ENCODE data around the gene FA2H.
A peak's percentile ranks its signal among the peaks of the same experiment; 100 is the strongest.

Gene FA2H

GRCh38 chr16:74698222-74698621 is 76.4 kb downstream of the FA2H start:
- no peaks in the 10 kb centered on the region for H3K9me3 ChIP-seq
- no peak for TF ChIP-seq CTCF (IDR thresholded peaks at IDR 0.05)
- intact Hi-C loops (cut with DNase I; ENCODE audit: low total_unique reads) = no loop called here
- peaks cover 0 to 19% (median 9%) of the 10 kb centered on the region in 4 donors for H3K4me1 ChIP-seq
- no peaks in the 10 kb centered on the region for H3K36me3 ChIP-seq
- no peak overlapping the region for H3K27ac ChIP-seq
- DNase-seq = no peak
- H3K27me3 ChIP-seq = no peaks in the 10 kb centered on the region
- H3K4me3 ChIP-seq = no peak overlapping the region

GRCh38 chr16:74695450-74696422 is 78.9 kb downstream of the FA2H start:
- TF ChIP-seq CTCF (IDR thresholded peaks at IDR 0.05) = no peak
- Histone ChIP-seq H3K4me1 (peaks cover 0 to 12% (median 4%) of the 10 kb centered on the region in 4 donors), H3K36me3 (peaks cover 0 to 16% (median 12%) of the 10 kb centered on the region in 3 donors), H3K27ac (peak overlapping the region; percentile 46 to 49), H3K9me3 (no peaks in the 10 kb centered on the region), H3K4me3 (peak overlapping the region; percentile 37 to 50), H3K27me3 (no peaks in the 10 kb centered on the region)
- DNase-seq = peak; percentile 87 to 89
- intact Hi-C loops (cut with DNase I; ENCODE audit: low total_unique reads) = no loop called here

- Histone ChIP-seq H3K27ac (no peak overlapping the region), H3K27me3 (no peaks in the 10 kb centered on the region), H3K36me3 (peaks cover 0 to 25% (median 24%) of the 10 kb centered on the region in 3 donors), H3K4me3 (no peak overlapping the region), H3K4me1 (peaks cover 0 to 1% (median under 1%) of the 10 kb centered on the region in 4 donors), H3K9me3 (no peaks in the 10 kb centered on the region)
- intact Hi-C loops (cut with DNase I; ENCODE audit: low total_unique reads) = no loop called here
- no peak for DNase-seq
- no peak for TF ChIP-seq CTCF (IDR thresholded peaks at IDR 0.05)
Observed at GRCh38 chr16:74691093-74691855, 83.3 kb downstream of the FA2H start.

- TF ChIP-seq CTCF (IDR thresholded peaks at IDR 0.05) = no peak
- Histone ChIP-seq H3K36me3 (peaks cover 4 to 29% (median 28%) of the 10 kb centered on the region in 3 donors), H3K4me3 (no peak overlapping the region), H3K9me3 (no peaks in the 10 kb centered on the region), H3K27ac (no peak overlapping the region), H3K4me1 (no peaks in the 10 kb centered on the region), H3K27me3 (no peaks in the 10 kb centered on the region)
- intact Hi-C loops (cut with DNase I; ENCODE audit: low total_unique reads) = no loop called here
- no peak for DNase-seq
Observed at GRCh38 chr16:74682556-74682955, 92.1 kb downstream of the FA2H start.

- H3K27me3 ChIP-seq = no peaks in the 10 kb centered on the region
- no peak for TF ChIP-seq CTCF (IDR thresholded peaks at IDR 0.05)
- intact Hi-C loops (cut with DNase I; ENCODE audit: low total_unique reads) = no loop called here
- no peaks in the 10 kb centered on the region for H3K4me1 ChIP-seq
- no peak overlapping the region for H3K4me3 ChIP-seq
- no peak for DNase-seq
- H3K27ac ChIP-seq = no peak overlapping the region
- peaks cover 4 to 36% (median 29%) of the 10 kb centered on the region in 3 donors for H3K36me3 ChIP-seq
- no peaks in the 10 kb centered on the region for H3K9me3 ChIP-seq
Observed at GRCh38 chr16:74680681-74681080, 93.9 kb downstream of the FA2H start.
